ENCODE measurements around the gene PARP16.
"Not testable (repeated sequence)": the region's sequence is repeated elsewhere in the genome, so short reads cannot be mapped to it uniquely, and the experiment has no call there.

The PARP16 gene

DNA sequence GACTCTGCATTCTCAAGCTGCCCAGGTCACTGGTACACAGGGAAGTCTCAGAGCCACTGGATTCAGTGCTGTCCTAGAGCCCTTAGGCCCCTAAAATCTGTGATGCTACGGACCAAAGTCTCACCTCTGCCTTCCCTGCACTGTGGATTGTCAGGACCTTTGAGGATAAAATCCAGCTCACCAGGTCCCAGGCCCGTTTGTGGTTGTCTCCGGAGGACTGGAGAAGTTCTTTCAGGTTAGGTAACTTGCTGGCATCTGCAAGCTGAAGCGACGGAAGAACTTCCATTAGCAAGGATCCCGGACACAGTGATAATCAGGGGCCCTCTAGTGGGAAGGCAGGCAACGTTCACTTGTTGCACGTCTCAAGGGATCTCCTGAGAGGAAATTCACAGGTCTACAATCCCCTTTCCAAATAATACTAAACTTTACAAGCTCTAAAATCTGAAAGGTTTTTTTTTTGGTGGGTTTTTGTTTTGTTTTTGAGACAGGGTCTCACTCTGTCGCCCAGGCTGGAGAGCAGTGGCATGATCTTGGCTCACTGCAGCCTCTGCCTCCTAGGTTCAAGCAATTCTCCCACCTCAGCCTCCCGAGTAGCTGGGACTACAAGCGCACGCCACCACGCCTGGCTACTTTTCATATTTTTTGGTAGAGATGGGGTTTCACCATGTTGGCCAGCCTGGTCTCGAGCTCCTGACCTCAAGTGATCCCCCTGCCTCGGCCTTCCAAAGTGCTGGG, 15.7 kb downstream of the PARP16 start:
- DNase-seq, result not testable (repeated sequence)

DNA sequence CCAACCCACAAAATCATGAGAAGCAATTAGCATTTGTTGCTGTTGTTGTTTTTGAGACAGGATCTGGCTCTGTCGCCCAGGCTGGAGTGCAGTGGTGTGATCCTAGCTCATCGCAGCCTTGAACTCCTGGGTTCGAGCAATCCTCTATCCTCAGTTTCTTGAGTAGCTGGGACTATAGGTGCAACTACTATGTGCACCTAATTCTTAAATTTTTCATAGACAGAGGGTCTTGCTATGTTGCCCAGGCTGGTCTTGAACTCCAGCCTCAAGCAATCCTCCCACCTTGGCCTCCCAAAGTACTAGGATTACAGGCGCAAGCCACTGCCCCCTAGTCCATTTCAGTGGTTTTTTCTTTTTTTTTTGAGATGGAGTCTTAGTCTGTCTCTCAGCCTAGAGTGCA, 18.3 kb downstream of the PARP16 start:
- DNase-seq, result no peak

DNA sequence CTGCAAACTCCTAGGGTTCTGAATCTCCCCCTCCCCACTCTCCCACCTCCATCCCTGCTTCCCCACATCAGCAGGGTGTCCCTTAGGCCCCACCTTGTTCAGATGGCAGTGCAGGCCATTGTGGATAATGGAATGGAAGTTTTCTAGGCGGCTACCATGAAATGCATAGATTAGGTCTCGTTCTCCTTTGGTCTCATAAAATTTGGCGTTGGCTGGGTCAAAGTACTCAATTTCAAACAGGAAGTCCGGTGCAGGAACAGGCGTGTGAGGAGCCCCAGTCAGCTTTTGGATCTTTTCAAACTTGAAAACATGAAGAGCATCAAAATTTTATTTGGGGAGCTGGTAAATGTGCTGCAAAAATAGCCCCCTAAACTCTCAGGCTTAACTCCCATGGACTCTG, 20.2 kb downstream of the PARP16 start:
- DNase-seq, result no peak

DNA sequence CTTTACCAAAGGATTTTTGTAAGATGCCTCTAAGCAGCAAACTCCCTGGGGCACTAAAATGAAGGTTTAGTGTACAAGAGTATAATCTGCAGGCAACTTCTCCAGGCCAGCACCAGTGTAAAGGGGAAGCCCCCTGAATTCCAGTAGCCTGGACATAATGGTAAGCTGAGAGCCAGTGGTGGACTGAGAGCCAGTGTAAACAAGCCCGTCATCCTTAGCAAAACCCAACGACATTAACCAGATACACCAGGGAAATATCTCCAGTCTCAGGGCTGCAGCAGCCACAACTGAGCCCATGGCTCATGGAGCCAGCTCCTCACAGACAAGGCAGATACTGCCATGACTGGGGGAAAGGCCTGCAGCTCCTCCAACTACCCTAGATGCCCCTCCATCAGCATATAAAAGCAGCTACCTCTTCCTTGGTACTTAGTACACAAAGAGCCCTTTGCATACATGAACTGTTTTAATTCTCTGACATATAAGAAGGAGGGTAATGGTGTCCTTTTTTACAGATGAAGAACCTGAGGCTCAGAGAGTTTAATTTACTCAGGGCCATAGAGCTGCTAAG, 21.7 kb downstream of the PARP16 start:
- no peak for DNase-seq

DNA sequence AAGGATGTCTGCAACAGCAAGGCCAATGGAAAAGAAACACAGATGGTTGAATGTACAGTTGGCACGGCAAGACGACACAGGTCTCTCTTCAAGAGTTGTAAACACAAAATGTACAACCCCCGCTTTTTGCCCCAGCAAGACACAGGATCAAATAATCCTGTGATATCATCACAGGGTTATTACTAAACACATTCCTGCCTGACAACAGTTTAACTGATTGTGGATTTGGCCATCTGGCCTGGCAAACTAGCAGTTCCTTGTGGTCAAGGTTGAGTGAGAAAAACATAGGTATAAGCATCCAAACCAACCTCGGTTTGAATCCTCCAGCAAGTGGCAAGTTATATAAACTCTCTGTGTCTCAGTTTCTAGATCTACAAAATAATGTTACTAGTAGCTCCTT, 23.4 kb downstream of the PARP16 start:
- DNase-seq, result no peak

DNA sequence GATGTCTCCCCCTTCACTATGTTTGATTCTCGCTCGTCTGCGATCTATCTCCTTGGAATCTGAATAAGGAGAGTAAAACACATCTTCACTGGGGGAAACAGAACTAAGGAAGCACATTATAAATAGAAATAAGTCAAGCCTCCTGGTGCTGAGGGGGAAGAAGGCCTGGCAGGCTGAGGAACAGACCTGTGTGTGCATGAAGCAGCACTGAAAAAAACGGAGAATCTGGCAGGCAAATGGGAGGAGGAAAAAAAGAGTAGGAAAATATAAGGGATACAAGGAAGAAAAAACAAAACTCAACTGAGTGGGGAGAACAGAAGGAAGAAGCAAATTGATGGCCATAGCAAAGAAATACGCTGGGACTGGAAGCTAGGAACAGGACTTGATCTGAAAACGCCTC, 25.7 kb downstream of the PARP16 start:
- no peak for DNase-seq

DNA sequence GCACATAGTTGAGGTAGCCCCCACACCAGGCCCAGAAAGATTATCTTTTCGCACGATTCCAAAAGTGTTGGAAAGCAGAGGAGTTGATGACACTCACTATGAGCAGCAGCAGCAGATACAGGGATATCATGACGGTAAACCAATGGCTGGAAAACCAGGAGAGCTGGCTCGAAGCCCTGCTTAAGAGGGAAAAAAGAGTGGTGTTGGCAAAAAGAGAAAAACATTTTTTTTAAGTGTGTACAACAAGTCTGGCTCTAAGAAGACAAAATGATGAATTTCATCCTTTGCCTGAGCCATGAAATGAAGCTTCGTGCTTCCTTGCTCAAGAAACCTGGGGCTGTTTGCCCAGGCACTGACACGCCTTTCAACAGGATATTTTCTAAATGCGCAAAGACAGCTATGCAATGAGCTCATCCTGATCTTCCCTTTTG, 27.3 kb downstream of the PARP16 start:
- no peak for DNase-seq

DNA sequence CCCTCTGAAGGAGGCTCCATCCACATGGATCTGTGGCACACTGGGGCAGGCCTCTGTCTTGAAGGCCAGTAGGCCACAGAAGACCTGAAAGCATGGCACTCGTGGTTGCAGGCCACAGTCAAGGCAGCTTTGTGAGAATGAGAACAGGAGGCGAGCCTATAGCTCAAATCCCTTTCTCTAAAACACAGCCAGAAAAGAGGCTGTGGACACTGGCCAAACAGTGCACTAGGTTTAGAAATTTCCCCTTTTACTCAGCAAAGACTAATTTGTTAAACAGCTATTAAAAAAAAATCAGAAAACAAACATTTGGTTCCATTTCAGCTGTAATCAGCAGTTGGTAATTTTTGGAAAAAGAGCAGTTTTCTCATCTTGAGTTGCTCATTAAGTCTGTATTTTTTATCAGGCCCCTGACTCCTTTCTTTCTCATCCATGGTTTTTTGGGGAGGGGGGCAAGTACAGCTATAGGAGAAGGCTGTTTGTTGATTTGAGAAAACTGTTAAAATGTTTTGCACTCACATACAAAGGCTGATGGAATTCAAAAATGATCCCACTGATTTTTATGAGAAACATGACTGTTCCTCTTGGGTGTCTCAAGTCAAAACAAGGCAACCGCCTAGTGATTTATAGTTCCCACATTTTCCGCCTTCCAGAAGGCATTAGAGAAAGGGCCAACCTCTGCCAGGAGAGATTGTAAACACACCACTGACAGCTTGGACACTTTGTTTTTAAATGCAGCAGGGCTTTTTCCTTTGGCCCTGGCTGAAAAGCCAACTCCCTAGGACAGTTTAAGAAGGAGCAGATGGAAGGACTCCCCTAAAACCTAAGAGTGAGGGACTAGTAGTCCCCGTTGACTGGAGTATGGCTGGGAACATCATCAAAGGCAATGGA, 28.1 kb downstream of the PARP16 start:
- DNase-seq, result no peak

DNA sequence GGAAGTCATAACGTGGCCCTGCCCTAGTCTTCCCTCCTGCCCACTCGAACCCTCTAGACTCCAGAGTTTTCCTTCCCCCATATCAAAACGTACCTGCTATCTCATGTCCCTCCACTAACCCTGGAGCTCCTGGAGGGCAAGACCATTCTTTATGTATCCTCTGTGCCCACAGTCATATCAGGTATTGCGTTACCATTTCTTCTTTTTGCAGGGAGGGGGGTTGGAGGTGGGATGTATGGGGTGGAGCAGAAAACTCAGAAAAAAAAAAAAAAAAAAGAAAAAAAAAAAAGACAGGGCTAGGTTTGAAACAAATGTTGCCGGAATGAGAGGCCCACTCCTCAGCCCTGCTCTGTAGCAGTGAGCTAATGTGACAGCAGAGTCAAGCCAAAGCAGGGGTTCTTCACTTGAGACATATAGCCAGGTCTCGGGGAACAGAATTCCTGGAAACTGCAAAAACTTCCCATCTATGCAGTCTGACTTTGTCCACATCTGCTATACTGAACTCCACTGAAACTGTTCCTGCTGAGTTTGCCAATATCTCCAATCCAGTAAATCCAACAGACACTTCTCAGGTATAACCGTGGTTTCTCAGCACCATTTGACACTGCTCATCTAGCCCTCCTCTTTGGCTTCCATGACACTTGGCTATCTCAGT, 31.1 kb downstream of the PARP16 start:
- no peak for DNase-seq

DNA sequence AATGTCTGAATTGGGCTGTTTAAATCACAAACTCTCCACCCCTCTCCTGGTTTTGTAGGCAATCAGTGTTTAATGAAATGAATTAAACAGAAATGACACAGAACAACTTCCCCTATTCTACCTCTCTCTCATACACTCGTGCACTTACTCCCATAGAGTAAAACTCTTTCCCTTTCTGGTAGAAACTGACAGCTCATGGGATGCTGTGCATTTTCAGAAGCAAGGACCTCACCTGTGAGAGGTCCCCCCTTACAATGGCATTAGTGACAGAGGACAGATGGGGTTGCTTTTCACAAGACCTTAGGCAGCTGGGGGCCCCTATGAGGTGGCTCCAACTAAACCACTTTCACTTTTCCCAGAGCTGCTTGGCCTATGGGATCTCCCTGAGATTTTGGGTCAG, 31.9 kb downstream of the PARP16 start:
- DNase-seq, result no peak

DNA sequence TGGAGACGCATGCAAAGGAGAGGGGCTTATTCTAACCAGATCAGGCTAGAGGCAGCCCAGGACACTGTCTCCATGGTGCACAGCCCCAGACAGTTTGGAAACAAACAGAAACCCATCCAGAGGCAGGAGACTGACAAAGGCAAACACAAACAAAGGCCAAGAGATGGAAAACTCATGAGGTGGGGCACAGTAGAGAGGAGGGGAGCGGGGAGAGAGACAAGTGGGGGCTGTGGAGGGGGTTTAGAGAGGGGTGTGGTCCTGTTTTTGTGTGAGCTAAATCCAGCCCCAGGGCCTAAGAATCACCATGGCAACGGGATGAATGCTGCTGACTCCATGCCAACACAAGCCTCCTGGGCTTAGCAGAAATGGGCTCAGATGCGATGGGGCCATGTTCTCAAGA, 32.3 kb downstream of the PARP16 start:
- no peak for DNase-seq

DNA sequence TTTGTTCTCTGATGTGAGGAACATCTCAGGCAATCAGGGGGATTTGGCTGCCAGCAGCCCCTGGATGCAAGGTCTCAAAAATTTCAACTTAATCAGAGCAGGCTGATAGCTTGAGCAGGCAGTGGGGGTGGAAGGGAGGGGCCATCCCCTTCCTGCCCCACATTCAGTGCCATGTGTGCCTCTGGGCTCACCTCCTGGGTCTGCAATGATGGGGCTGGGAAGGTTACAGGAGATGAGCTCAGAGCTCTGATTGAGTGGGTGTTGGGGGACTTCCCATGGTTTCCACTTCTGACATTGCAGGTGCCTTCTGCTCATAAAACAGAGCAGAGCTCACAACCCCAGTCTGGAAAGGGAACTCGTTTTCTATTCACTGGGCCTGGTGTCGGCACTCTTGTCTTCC, 37.0 kb downstream of the PARP16 start:
- DNase-seq, result no peak

DNA sequence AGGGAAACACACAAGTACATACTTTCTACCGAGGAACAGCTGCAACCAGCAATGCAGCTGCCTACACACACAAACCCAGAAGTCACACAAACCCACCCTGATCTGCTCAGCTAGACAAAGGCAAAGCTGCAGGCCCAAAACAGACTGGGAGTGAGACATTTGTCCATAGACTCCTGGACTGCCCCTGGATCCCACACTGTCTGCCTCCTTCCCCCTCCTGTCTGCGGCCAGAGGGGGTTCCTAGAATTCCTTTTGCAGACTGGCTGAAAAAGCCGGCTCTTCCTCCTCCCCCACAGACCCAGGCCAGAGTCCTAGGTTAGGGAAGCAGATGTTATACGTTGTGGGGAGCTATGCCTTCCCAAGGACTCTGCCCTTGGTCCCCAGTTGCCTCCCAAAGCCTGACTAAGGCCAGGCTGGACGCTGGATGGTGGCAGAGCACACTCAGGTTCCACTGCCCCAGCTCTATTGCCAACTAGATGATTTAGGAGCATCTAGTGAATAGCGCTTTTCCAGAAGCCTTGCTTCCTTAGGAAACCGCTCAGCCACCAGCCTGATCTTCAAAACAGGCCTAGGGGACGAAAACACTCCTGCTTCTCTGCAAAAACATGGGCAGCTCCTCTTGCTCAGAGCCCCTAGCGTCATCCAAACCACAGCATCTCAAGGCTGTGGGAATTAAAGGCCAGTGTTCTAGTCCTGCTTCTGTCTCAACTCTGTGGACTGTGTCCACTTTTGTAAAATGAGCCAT, 38.0 kb downstream of the PARP16 start:
- no peak for DNase-seq

DNA sequence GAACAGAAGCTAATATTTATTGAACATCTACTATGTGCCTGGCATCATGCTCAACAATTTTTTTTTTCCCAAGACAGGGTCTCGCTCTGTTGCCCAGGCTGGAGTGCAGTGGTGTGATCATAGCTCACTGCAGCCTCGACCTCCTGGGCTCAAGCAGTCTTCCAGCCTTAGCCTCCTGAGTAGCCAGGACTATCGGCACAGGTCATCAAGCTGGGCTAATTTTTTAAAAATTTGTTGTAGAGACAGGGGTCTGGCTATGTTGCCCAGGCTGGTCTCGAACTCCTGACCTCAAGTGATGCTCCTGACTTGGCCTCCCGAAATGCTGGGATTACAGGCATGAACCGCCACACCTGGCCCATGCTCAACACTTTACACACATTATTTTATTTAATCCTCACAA, 39.7 kb downstream of the PARP16 start:
- no peak for DNase-seq

DNA sequence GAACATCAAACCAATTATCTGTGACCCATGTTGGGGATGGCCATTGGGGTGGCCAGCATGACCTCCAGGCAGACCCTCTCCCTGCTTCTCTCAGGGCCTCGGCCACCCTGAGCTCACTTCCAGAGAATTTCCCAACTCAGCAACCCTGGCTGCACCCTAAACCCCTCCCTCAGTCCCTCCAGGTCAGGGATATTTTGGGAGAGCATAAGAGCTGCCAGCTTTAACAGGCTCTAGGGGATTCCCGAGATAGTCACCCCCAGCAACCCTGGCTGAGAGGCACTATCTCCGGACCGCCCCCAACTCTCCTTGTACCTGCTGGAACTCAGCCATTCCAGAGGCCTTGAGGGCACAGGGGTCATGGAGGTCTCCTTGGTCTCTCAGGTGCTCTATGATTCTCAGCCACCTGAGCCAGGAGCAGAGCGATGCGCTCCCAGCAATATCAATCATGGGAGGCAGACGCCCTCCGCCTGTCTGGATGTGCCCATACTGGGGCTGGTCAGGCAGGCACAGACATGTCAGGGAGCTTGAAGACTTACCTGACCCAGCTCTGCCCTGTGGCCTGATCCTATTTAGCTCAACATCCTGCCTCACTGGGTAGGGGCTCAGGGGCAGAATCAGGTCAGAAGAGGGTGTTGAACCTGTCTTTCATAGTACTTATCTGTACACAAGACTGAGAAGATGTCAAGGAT, 40.5 kb downstream of the PARP16 start:
- DNase-seq, result no peak

DNA sequence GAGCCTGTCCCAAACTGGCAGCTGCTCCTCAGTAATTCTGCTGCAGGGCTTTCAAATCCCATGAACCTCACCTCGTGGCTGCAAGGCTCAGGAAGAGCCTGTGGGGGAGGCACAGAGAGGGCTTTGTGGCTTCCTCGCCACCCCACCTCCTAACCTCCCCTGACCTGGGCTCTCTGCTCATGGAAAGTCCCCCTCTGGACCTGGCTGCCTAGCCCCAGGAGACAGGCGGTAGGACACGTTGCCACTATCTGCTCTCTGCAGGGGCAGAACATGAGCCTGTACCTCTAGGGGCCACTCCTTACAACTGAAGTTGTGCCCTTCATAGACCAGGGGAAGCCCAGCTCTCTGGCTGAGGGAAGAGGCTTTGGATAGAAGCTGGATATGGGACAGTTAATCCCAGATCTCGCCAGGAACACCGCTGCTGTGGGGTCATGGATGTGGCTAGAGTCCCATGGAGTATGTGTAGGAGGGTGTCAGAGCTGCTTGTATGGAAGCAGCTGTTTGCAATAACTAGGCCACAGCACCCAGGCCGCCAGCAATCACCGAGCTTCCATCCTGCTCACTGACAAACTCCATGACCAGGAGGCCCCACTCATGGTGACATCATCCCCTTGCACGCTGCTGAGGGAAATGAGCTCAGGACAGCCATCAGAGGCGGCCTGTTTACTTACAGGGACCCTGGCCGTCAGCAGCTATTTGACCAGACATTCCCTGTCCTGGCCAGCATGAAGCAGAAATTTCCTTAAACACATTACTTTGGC, 41.4 kb downstream of the PARP16 start:
- DNase-seq, result no peak

DNA sequence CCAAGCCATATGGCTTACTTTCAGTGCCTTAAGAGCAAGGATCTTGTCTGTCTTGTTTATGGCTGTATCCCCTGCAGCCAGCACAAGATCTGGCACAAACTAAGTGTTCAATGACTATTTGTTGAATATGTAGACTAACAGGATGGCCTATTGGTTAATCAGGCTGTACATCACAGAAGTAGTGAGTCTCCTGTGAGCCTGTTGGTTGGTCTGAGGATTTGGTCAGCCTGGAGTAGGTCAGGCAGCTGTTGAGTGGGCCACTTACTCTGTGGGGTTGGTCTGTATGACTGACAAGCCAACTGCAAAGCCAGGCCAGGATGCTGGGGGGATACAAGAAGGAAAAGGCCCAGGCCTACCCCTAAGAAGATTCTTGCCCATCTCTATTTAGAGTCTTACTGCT, 42.0 kb downstream of the PARP16 start:
- no peak for DNase-seq

DNA sequence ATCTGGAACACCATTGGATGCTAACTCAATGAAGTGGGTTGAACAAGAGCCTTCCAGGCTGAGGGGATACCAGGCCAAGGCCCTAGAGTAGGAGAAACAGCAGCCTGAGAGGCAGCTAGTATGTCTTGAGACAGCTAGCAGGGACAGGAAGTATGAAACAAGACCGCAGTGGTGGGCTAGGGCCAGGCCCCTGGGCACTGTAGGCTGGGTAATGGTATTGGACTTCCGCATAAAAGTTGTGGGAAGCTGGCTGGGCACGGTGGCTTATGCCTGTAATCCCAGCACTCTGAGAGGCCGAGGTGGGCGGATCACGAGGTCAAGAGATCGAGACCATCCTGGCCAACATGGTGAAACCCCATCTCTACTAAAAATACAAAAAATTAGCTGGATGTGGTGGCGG, 50.2 kb downstream of the PARP16 start:
- not testable (repeated sequence) for DNase-seq

DNA sequence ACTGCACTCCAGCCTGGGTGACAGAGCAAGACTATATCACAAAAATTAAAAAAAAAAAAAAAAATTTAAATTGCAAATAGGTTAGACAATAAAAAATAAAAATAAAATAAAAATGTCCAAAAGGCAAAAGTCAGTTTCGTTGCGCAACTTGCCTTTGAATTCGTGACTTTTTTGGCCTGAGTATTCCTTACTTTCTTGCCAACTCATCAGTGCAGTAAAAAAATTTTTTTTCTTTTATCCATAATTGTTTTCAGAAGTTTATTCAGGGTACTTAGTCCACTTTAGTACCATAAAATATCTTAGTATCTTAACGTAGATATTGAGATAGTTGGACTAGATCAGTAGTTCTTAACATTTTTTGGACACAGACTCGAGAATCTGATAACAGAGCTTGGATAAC, 53.0 kb downstream of the PARP16 start:
- DNase-seq, result no peak

DNA sequence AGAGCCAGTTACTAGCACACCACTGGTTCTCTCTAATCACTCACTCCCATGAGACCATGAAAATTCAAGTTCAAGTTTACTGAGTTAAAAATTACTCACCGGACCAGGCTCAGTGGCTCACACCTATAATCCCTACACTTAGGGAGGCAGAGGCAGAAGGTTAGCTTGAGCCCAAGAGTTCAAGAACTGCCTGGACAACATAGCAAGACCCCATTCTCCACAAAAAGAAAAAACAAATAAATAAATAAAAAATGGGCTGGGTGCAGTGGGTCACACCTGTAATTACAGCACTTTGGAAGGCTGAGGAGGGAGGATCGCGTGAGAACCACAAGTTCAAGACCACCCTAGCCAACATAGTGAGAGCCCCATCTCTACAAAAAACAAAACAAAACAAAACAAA, 54.2 kb downstream of the PARP16 start:
- DNase-seq, result no peak

DNA sequence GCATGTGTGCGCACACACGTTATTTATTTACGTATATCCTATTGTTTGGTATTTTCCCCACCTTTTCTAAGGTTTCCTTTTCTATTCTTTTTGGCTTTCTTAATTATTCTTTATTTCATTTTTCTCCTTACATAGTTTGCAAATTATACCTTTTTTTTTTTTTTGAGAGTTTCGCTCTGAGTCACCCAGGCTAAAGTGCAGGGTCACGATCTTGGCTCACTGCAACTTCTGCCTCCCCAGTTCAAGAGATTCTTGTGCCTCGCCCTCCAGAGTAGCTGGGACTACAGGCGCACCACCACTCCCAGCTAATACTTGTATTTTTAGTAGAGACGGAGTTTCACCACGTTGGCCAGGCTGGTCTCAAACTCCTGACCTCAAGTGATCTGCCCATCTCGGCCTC, 55.4 kb downstream of the PARP16 start:
- no peak for DNase-seq

Measured in NCI-H1436 treated with DMSO at 0.1 percent for 48 hours (cell line).